GM08714 (cell line): ENCODE results near the gene KLF6.

Source experiments
- H3K4me3 ChIP-seq: fragments of 200-500 bp; sonication (Bioruptor generic); 2 replicates; pipeline ENCODE4 v1.5.1; 2014; ENCODE audit warnings: mild to moderate bottlenecking, low read length, inconsistent platforms
- ZNF274 ChIP-seq: IDR thresholded peaks from 2 replicates; pipeline ENCODE4 v1.6.1; 2012; ENCODE audit warnings: mild to moderate bottlenecking, low read depth, low read length

KLF6 gene

GRCh38 chr10:3779158-3779741 is 5.8 kb downstream of the KLF6 start:
- TF ChIP-seq ZNF274 = no peak
- no peak overlapping the region for H3K4me3 ChIP-seq

DNA sequence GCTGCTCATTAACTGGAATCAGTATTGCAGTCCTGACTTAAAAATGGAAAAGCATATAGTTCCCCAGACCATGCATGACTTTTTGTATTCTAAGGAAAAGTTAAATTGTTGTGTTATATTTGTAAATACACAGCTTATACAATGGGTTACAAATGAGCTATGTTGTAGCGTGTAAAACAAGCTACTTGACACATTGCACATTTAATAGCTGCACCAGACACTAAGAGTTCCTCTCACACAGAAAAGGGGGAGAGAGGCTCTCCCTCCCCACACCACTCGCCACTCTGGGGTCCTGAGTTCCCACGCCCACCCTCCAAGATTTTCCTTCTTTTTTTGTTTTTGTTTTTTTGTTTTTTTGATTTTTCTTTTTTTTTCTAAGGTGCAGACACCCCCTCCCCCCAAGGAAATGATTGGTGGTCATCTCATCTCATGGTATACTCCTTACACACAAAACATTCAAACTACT is 6.3 kb downstream of the KLF6 start:
- no peak overlapping the region for H3K4me3 ChIP-seq
- no peak for TF ChIP-seq ZNF274

- TF ChIP-seq ZNF274 = no peak
Measured at GRCh38 chr10:3777981-3778691, 6.9 kb downstream of the KLF6 start.

GRCh38 chr10:3776796-3777571 is 8.0 kb downstream of the KLF6 start:
- H3K4me3 ChIP-seq = no peak overlapping the region
- TF ChIP-seq ZNF274 = no peak

More at GRCh38 chr10:3777981-3778691, 6.9 kb downstream of the KLF6 start:
- no peak overlapping the region for H3K4me3 ChIP-seq

DNA sequence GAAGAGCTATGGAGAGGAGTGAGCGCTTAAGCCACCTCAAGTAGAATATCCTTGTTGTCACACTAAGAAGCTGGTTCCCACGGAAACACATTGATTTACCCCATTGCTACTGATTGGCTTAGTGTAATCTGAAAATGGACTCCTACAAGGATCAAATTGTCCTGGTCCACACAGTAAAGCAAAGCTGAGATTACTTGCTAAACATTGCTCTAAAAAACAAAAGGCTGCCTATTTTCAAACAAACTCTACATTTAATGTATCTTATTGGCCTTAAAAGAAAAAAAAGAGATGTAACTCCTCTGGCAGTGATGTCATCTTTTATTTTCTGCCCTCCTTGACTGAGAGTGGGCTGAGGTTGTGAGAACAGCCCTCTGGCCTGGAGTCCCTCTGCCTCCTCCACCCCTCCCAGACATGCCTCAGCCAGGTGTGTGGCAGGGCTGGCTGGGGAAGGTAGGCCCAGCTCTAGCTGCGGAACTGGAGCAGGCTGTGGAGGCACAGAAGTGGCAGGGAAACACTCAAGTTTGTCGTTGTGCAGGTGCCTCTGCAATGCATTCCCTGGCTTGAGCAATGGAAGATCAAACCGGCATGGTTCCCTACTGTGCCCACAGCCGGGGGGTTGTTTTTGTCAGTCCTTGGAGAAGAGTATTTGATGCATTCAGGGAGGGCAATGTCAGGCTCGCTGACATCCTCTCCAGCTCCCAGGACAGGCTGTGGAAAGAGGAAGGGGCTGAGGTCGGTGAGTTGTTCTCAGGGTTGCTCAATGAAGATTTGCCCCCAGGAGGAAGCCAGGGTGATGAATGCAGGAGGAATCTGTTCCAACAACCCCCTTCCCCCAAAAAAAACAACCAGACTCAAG is 9.1 kb downstream of the KLF6 start:
- no peak overlapping the region for H3K4me3 ChIP-seq
- no peak for TF ChIP-seq ZNF274

DNA sequence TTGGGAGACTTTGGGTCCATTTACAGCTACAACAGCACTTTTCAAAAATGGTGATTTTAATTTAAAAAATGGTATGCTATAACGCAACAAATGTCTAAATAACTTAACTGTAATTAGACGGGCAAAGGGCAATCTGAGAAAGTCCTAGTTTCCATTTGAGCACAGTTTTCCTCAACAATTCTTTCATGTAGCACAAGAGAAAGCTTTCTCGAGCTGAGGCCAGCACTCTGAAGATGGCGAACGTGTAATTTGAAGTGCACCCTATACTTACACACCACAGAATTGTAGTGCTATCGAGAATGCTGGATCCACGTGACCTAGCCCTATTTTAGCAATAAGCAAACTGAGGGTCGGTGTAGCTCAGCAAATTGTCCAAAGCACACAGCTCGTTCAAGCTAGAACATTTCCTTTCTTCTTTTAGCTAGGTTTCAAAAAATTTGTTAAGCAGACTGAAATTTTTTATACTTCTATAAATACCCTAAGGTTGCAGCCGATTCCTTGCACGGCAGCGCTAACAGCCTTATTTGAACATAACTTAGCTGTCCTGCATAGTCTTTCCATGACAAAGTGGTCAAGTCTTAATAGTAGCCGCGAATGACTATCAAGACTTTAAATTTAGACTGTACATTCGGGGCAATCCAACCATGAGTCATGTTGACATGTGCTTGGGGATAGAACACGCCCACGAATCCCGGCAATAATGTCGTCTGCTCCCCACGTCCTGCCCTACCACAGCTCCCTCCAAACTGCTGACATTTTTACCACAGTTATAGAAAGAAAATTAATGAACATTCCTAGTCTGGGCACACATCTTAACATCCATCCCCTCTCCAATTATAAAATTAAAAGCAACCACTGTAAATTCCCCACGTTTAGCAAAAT is 10.0 kb downstream of the KLF6 start:
- H3K4me3 ChIP-seq = no peak overlapping the region
- no peak for TF ChIP-seq ZNF274

DNA sequence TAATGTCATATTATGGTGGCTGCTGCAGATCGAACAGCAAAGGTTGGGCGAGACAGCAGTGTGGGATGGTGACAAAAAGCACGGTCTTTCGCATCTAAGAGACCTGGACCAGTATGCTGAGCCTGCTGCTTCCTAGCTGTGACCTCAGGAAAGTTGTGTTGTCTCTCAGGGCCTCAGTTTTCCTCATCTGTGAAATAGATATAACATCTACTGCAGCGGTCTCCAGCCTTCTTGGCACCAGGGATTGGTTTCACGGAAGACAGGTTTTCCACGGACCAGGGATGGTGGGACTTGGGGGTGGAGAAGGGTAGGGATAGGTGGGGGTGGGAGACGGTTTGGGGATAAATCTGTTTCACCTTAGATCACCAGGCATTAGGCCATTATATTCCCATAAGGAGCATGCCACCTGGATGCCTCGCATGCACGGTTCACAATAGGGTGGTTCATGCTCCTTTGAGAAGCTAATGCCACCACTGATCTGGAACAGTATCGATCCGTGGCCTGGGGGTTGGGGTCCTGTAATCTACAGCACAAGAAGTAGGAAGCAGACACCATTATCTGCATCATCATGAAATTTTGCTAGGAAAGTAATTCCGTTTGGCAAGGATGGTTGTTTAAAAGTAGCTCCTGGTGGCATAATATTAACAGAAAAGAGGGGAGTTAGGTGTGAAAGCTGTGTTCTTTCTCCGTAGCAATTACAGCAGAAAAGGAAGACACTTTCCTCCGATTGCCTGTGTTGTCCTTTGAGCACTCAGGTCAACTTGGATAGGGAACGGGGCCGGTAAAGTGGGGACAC is 10.8 kb downstream of the KLF6 start:
- no peak for TF ChIP-seq ZNF274
- H3K4me3 ChIP-seq = no peak overlapping the region

- no peak for TF ChIP-seq ZNF274
- H3K4me3 ChIP-seq = no peak overlapping the region
Measured at GRCh38 chr10:3773460-3774017, 11.5 kb downstream of the KLF6 start.

GRCh38 chr10:3772361-3773171 is 12.4 kb downstream of the KLF6 start:
- TF ChIP-seq ZNF274 = no peak
- H3K4me3 ChIP-seq = no peak overlapping the region

DNA sequence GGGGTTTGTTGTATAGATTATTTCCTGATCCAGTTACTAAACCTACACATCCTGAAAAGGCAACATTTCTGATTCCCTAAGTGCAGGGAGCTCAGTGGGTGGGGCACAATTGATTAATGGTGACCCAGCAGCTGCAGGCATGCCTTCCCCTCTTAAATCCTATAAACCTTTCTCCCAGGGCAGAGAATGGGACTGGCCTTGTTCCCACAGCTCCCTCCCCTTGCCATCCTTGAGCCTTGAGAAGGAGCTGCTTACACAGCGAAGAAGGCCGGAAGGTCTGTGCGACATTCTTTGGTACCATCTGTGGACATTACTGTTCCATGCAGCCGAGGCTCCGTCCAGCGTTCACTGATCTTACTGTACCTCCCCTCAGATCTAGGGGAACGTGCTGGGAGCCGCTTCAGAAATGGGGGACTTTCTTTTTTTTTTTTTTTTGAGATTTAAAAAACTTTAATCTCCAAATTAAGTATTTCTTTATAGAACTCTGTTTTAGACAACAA is 14.3 kb downstream of the KLF6 start:
- no peak overlapping the region for H3K4me3 ChIP-seq
- TF ChIP-seq ZNF274 = no peak

GRCh38 chr10:3769556-3769955 is 15.5 kb downstream of the KLF6 start:
- no peak overlapping the region for H3K4me3 ChIP-seq
- TF ChIP-seq ZNF274 = no peak
